OCI-LY1 (cell line): ENCODE measurements around the gene PRR5L.

Experiments used
- H2AFZ ChIP-seq: fragments of 200-600 bp; sonication (generic), shearing (Covaris generic); 2 replicates; pipeline ENCODE4 v1.6.0; 2014; ENCODE audit warnings: antibody characterized with exemption, mild to moderate bottlenecking, low read length
- H3F3A ChIP-seq: fragments of 200-600 bp; sonication (generic), shearing (Covaris generic); 2 replicates; pipeline ENCODE4 v1.6.0; 2014; ENCODE audit warnings: mild to moderate bottlenecking, antibody characterized with exemption, low read length, moderate library complexity; ENCODE audit not compliant: insufficient read depth
- H3K27ac ChIP-seq: fragments of 200-600 bp; sonication (generic); 2 replicates; pipeline ENCODE4 v1.5.1; 2014; ENCODE audit warnings: low read length, mixed run types, mild to moderate bottlenecking, low read depth; ENCODE audit not compliant: poor library complexity, severe bottlenecking
- H3K27me3 ChIP-seq: fragments of 200-600 bp; sonication (generic); 2 replicates; pipeline ENCODE4 v1.6.0; 2014; ENCODE audit warnings: antibody characterized with exemption, mild to moderate bottlenecking, low read length, moderate library complexity; ENCODE audit not compliant: insufficient read depth
- H3K36me3 ChIP-seq: fragments of 200-600 bp; sonication (generic); 2 replicates; pipeline ENCODE4 v1.6.1; 2014; ENCODE audit warnings: mild to moderate bottlenecking, antibody characterized with exemption, low read length, moderate library complexity, mixed read lengths; ENCODE audit not compliant: insufficient read depth
- H3K4me1 ChIP-seq: fragments of 200-600 bp; sonication (generic); 2 replicates; pipeline ENCODE4 v1.5.1; 2014; ENCODE audit warnings: mild to moderate bottlenecking, low read length, moderate library complexity; ENCODE audit not compliant: insufficient read depth, severe bottlenecking
- H3K4me2 ChIP-seq: fragments of 200-600 bp; sonication (generic), shearing (Covaris generic); 2 replicates; pipeline ENCODE4 v1.6.1; 2014; ENCODE audit warnings: low read length
- H3K4me3 ChIP-seq: fragments of 200-600 bp; sonication (generic); 2 replicates; pipeline ENCODE4 v1.5.1; 2014; ENCODE audit warnings: low read length, low read depth, mild to moderate bottlenecking, mixed read lengths; ENCODE audit not compliant: poor library complexity, severe bottlenecking
- H3K79me2 ChIP-seq: fragments of 200-600 bp; shearing (Covaris generic); 2 replicates; pipeline ENCODE4 v1.6.1; 2016; ENCODE audit warnings: mixed run types, low read length, mixed read lengths; ENCODE audit not compliant: insufficient read depth
- H3K9ac ChIP-seq: fragments of 200-600 bp; sonication (generic), shearing (Covaris generic); 2 replicates; pipeline ENCODE4 v1.6.1; 2014; ENCODE audit warnings: mild to moderate bottlenecking, low read length, mixed read lengths
- H3K9me2 ChIP-seq: fragments of 200-600 bp; sonication (generic), shearing (Covaris generic); 2 replicates; pipeline ENCODE4 v1.6.1; 2014; ENCODE audit warnings: low read depth, mild to moderate bottlenecking, low read length, mixed read lengths
- H3K9me3 ChIP-seq: fragments of 200-600 bp; shearing (Covaris generic); 2 replicates; pipeline ENCODE4 v1.6.1; 2014; ENCODE audit warnings: low read length, mixed read lengths
- H4K20me1 ChIP-seq: fragments of 200-600 bp; sonication (generic), shearing (Covaris generic); 2 replicates; pipeline ENCODE4 v1.6.0; 2016; ENCODE audit warnings: mild to moderate bottlenecking, low read length; ENCODE audit not compliant: insufficient read depth
- EZH2 ChIP-seq: fragments of 200-600 bp; sonication (generic), shearing (Covaris generic); IDR thresholded peaks from 2 replicates; pipeline ENCODE4 v1.8.0; 2017; ENCODE audit warnings: borderline replicate concordance, mixed run types, mild to moderate bottlenecking, antibody characterized with exemption, low read length, moderate library complexity, mixed read lengths
- TF ChIP-seq, protein P1 (sequence below): fragments of 200-600 bp; sonication (generic), shearing (Covaris generic); IDR thresholded peaks from 2 replicates; pipeline ENCODE4 v1.5.1; 2017; ENCODE audit warnings: mild to moderate bottlenecking, antibody characterized with exemption, low read length, moderate library complexity, mixed read lengths

The PRR5L gene

DNA sequence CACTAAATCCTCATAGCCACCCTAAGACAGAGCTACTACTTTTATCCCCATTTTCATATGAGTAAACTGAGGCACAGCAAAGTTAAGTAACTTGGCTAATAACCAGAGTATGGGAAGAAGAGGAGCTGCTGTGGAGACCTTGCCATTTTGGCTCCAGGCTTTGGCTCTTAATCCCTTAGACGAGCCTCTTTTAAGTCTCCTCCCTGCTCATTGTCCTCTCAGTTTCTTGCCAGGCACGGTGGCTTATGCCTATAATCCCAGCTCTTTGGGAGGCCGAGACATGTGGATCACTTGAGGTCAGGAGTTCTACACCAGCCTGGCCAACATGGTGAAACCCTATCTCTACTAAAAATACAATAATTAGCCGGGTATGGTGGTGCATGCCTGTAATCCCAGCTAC is 78.6 kb downstream of the PRR5L start:
- H3K9ac ChIP-seq = no peak overlapping the region
- no peaks in the 10 kb centered on the region for H3K79me2 ChIP-seq
- H3K9me3 ChIP-seq = no peaks in the 10 kb centered on the region
- no peak overlapping the region for H3K4me2 ChIP-seq
- no peak overlapping the region for H3K27ac ChIP-seq
- no peaks in the 10 kb centered on the region for H3K9me2 ChIP-seq
- H2AFZ ChIP-seq = no peak overlapping the region
- no peaks in the 10 kb centered on the region for H3K36me3 ChIP-seq
- TF ChIP-seq EZH2 = no peak
- TF ChIP-seq, protein P1, sequence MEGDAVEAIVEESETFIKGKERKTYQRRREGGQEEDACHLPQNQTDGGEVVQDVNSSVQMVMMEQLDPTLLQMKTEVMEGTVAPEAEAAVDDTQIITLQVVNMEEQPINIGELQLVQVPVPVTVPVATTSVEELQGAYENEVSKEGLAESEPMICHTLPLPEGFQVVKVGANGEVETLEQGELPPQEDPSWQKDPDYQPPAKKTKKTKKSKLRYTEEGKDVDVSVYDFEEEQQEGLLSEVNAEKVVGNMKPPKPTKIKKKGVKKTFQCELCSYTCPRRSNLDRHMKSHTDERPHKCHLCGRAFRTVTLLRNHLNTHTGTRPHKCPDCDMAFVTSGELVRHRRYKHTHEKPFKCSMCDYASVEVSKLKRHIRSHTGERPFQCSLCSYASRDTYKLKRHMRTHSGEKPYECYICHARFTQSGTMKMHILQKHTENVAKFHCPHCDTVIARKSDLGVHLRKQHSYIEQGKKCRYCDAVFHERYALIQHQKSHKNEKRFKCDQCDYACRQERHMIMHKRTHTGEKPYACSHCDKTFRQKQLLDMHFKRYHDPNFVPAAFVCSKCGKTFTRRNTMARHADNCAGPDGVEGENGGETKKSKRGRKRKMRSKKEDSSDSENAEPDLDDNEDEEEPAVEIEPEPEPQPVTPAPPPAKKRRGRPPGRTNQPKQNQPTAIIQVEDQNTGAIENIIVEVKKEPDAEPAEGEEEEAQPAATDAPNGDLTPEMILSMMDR = no peak
- H4K20me1 ChIP-seq = no peaks in the 10 kb centered on the region
- no peaks in the 10 kb centered on the region for H3K4me1 ChIP-seq
- H3K27me3 ChIP-seq = peaks cover 6% of the 10 kb centered on the region
- H3F3A ChIP-seq = no peaks in the 10 kb centered on the region
- no peak overlapping the region for H3K4me3 ChIP-seq

DNA sequence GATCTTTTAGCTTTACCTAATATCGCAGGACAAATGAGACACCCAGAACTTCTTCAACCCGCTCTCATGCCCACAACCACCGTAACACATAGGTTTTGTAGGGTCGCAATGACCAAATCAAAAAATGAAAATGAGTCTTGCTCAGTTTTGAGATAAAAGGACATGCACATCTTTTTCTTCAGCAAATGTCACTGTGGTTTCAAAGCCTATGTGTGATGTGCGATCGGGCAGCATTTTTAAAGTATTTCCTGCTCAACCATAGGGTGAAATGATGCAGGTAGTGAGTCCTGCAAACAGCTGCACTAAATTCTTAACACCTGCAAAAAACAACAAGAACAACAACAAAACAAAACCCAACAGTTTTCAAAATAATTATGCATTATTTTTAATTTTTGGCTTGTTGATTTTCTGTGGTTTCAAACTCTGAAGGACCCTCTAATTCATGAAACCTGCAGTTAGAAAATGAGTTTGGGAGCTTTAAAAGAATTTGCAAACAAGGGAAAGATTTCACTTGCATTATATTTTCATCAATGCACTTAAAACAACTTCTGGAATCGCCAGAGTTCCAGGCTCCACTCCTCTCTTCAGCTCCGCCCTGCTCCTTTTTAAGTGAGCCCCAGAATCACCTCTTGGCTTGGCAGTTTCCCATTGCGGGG is 79.4 kb downstream of the PRR5L start:
- H3K36me3 ChIP-seq = no peaks in the 10 kb centered on the region

DNA sequence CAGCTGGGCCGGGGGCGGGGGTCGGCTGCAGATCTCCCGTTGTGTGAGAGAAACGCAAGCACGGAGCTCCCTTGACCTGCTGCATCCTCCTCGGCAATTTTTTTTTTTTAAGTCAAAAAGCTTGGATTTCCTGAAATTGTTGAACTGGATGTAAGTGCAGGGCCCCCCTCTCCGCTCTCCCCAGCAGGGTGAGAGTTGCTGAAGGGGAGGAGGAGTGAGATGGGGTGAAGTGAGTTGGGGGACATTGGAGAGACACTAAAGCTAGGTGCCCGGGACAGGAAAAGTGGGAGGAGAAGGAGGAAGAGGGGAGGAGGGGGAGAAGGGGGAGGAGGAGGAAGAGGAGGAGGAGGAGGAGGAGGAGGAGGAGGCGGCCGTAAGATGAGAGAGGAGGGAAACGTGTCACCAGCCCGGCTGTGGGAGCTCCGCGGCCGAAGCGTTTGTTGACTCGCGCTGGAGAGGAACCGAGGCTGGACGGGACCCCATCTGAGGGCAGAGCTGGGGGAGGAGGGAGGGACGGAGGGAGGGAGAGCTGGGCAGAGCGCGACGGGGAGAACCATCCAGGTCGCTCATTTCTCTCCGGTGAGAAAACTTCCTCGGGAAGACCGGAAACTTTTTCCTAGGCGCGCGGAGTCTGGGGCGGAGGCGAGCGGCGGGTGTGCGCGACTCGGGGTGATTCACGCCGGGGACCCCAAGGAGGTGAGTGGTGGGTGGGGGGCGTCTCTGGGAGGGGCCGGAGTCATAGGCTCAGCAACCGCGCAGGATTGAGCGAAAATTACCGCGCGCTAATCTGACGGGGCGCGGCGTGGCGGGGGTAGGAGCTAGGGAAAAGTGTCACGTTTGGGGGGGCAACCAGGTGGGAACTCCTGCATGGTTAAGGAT is 80.2 kb downstream of the PRR5L start:
- Histone ChIP-seq H3K36me3 (no peaks in the 10 kb centered on the region), H2AFZ (no peak overlapping the region), H3K4me1 (no peaks in the 10 kb centered on the region), H3K27me3 (peaks cover 6% of the 10 kb centered on the region), H4K20me1 (no peaks in the 10 kb centered on the region), H3K4me2 (no peak overlapping the region), H3K4me3 (no peak overlapping the region), H3K27ac (no peak overlapping the region), H3K79me2 (no peaks in the 10 kb centered on the region), H3K9me2 (no peaks in the 10 kb centered on the region), H3K9me3 (no peaks in the 10 kb centered on the region), H3K9ac (no peak overlapping the region), H3F3A (no peaks in the 10 kb centered on the region)
- TF ChIP-seq EZH2 = no peak
- TF ChIP-seq, protein P1 = no peak

More for the DNA sequence above, 79.4 kb downstream of the PRR5L start:
- Histone ChIP-seq H3K27me3 (peaks cover 6% of the 10 kb centered on the region), H3K9me3 (no peaks in the 10 kb centered on the region), H3K9me2 (no peaks in the 10 kb centered on the region), H3K9ac (no peak overlapping the region), H3K4me3 (no peak overlapping the region), H3K4me2 (no peak overlapping the region), H3K27ac (no peak overlapping the region), H3K4me1 (no peaks in the 10 kb centered on the region), H3F3A (no peaks in the 10 kb centered on the region), H2AFZ (no peak overlapping the region), H3K79me2 (no peaks in the 10 kb centered on the region), H4K20me1 (no peaks in the 10 kb centered on the region)
- TF ChIP-seq EZH2 = no peak
- TF ChIP-seq, protein P1 = no peak
